Prostate gland (tissue), 2 donors: ENCODE measurements around the gene NTM.

Experiments used
- CTCF ChIP-seq, 4 experiments: fragments of 200-600 bp in 2 of 4; fragments of 450-650 bp in 2 of 4; sonication (generic) in 2 of 4; IDR thresholded peaks; 1 replicate in 3 of 4; 2 replicates in 1 of 4; pipeline ENCODE4 v1.5.1; 2016 to 2019; ENCODE audit warnings: antibody characterized with exemption in 4 of 4, mild to moderate bottlenecking in 2 of 4, moderate library complexity in 2 of 4
- POLR2A ChIP-seq: fragments of 450-650 bp; IDR thresholded peaks from one replicate; pipeline ENCODE4 v1.6.1; 2016; ENCODE audit warnings: antibody characterized with exemption, mild to moderate bottlenecking

GRCh38 chr11:132347156-132348090 is 977.0 kb downstream of the NTM start:
- TF ChIP-seq CTCF (IDR thresholded peaks at IDR 0.05) (no peak), POLR2A (no peak)
